ENCODE results near the gene SLC2A5.

- TF ChIP-seq CTCF (conservative IDR thresholded peaks at IDR 0.05; ENCODE audit: low read depth, low read length) (no peak), EZH2 (IDR thresholded peaks at IDR 0.05; ENCODE audit: borderline replicate concordance, low read depth, low read length, poor library complexity, severe bottlenecking) (no peak)
These were observed 24.1 kb upstream of the SLC2A5 start for GRCh38 chr1:9093581-9093980.

All from A673 (cell line).